HG03045 (cell line): ENCODE data around the gene KLHL17.

Experiments
- ATAC-seq: cut with Tn5 transposase; IDR thresholded peaks from one replicate; pipeline ENCODE4 v1.9.1; 2021; ENCODE audit warnings: mild to moderate bottlenecking, moderate library complexity; ENCODE audit not compliant: unreplicated experiment

Gene KLHL17

GRCh38 chr1:921011-921837 lies 39.2 kb upstream of the KLHL17 start:
- ATAC-seq, result no peak

- ATAC-seq, result no peak
Measured at GRCh38 chr1:923131-923990, 37.0 kb upstream of the KLHL17 start, which contains the start of gene SAMD11. Gene SAMD11, plus strand, starts transcription at chr1:923923. Its CDS starts 509 bp downstream, at chr1:924432.

DNA sequence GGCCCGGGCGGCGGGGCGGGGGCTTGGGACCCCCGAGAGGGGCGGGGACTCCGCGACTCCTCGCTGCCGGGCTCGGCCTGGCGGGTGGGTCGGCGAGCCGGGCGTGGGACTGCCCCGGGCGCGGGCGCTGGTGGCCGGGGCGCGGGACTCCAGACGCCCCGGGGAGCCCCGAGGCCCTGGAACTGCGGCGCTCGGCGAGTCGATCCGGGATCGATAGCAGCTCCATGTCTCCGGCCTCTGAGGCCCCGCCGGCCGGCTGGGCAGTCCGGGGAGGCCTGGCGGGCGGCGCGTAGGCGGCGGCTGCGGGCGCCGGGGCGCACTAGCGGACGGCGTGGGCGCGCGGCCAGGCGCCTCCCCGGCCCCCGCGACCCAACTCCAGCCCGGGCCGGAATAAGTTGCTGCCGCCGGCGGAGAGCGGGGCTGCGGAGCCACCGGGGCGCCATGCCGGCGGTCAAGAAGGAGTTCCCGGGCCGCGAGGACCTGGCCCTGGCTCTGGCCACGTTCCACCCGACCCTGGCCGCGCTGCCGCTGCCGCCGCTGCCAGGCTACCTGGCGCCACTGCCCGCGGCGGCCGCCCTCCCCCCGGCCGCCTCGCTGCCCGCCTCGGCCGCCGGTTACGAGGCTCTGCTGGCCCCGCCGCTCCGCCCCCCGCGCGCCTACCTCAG lies 36.3 kb upstream of the KLHL17 start:
- no peak for ATAC-seq

GRCh38 chr1:924656-925560 lies 35.5 kb upstream of the KLHL17 start:
- no peak for ATAC-seq

DNA sequence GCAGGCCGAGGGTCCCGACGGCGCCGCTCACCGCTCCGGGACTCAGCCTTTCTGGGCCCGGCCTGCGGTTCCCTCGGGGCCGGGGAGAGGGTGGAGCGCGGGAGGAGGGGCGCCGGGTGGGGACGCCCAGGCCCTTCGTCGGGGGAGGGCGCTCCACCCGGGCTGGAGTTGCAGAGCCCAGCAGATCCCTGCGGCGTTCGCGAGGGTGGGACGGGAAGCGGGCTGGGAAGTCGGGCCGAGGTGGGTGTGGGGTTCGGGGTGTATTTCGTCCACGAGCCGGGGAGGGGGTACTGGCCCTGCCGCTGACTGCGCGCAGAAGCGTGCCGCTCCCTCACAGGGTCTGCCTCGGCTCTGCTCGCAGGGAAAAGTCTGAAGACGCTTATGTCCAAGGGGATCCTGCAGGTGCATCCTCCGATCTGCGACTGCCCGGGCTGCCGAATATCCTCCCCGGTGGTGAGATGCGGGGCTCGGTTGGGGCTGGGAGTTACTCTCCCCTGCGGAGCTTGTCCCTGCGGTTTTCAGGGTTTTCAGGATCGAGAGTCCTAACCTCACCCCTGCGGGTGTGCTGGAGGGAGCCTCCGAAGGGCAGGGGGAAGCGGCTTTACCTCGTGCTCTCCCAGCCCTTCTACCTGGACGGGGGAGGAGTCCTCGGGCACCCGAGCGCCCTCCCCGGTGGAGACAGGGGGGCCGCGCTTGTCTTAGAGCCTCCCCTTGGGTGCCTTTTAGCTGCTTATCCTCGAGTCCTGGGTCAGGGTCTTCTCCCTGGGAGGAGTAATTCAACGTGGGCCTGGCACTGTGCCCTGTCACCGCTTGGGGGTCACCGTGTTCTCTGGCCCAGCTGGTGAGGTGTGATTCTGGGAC lies 34.6 kb upstream of the KLHL17 start:
- no peak for ATAC-seq

- no peak for ATAC-seq
Measured at GRCh38 chr1:927234-927633, 33.1 kb upstream of the KLHL17 start.

DNA sequence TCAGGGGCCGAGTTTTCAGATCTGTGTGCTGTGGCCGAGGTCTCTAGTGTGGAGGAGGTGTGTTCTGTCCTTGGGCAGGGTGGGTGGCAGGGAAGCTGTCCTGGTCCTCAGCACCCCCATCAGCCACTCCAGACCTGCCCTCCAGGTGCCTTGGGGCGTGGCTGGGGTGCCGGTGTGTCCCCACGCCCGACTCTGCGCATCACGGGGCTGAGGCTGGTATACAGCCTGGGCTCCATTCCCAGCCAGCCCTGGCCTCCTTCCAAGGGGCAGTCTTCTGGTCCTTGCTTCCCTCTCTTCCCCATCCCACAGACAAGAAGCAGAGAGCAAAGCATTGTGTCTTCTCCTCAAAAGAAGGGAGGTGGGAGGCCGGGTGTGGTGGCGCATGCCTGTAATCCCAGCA lies 32.6 kb upstream of the KLHL17 start:
- no peak for ATAC-seq

GRCh38 chr1:928825-929661 lies 31.3 kb upstream of the KLHL17 start:
- no peak for ATAC-seq

- no peak for ATAC-seq
Measured at GRCh38 chr1:929712-930632, 30.4 kb upstream of the KLHL17 start.

DNA sequence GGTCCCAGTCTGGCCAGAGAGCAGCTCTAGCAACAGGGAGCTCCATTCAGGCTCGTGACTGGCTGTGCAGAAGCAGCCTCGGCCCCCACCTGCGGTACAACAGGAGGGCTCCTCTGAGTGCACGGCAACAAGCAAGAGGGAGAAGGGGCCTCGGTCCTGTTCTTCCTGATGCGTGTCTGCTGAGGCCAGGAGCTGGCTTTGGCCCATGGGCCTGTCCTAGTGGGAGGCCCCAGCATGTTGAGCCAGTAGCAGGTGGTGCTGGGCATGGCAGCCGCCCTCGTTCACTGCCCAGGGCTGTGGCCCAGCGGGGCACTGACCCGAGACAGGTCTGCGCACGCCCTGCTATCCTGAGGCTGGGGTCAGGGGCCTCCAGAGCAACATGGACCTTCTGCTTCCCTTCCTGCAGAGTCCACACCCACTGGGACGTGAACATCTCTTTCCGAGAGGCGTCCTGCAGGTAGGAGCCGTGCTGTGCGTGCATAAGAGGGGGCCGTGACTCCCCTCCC lies 29.7 kb upstream of the KLHL17 start:
- ATAC-seq, result no peak

- no peak for ATAC-seq
Measured at GRCh38 chr1:931380-932172, 28.8 kb upstream of the KLHL17 start.

DNA sequence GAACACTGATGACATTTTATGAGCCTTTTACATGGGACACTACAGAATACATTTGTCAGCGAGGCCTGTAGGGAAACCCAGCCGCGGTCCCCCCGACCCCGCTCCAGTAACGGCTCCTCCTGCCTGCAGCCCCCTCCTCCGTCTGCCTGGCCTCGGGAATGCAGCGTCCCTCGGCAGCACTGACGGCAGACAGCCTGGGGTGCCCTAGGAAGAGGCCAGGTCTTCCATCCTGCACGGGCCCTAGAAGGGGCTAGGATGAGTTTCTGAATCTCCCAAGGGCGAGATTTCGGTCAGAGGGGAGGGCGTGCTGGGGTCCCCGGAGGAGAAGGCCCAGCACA lies 28.2 kb upstream of the KLHL17 start:
- no peak for ATAC-seq

DNA sequence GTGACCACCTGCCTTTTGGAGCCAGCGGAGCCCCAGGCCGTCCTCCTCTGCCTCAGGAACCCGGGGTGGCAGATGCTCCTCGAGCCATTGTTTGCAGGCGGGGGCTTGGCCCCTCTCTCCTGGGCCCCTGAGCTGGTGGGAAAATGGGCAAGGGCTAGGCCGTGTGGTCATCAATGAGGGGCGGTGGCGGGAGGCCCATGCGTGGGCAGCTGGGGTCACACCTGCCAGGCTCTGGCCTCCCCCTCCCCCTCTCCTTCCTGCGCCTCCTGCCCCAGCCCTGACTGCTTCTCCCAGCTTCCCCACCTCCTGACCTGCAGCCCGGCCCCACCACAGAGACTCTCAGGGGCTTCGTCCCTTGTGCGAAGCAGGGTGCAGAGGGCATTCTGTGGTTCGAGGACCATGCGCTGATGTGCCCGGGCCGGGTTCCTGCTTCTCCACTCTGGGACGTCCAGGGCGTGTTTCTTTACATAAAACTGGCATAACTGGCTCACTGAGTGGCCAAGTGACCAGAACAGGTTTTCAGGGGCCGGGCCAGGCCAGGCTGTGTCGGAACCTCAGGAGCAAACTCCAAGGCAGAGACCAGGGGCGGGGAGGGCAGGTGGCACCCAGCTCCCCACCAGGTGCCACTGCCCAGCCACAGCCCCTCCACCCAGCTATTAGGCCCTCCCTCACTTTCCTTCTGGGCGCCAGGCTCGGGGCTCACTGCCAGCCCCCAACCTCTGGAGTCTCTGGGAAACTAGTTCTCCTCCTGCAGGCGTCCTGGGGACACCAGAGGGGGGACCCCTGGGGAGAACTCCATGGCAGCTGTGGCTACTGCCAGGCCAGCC lies 27.4 kb upstream of the KLHL17 start:
- ATAC-seq, result no peak

DNA sequence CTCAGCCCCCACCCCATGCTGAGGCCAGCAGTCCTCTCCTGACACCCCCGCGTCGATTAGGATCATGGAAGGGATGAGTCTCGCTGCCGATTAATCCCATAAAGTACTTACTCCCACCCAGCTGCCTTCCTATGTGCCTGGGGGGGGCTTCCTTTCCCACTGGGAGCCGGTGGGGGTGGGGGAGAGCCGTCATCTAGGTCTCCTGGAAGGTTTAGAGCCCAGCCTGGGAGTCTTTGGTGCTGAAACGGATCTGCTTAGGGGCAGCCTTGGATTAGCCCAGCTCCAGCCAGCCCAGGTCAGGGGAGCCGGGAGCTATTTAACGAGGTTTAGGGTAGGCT lies 26.8 kb upstream of the KLHL17 start:
- ATAC-seq, result no peak

DNA sequence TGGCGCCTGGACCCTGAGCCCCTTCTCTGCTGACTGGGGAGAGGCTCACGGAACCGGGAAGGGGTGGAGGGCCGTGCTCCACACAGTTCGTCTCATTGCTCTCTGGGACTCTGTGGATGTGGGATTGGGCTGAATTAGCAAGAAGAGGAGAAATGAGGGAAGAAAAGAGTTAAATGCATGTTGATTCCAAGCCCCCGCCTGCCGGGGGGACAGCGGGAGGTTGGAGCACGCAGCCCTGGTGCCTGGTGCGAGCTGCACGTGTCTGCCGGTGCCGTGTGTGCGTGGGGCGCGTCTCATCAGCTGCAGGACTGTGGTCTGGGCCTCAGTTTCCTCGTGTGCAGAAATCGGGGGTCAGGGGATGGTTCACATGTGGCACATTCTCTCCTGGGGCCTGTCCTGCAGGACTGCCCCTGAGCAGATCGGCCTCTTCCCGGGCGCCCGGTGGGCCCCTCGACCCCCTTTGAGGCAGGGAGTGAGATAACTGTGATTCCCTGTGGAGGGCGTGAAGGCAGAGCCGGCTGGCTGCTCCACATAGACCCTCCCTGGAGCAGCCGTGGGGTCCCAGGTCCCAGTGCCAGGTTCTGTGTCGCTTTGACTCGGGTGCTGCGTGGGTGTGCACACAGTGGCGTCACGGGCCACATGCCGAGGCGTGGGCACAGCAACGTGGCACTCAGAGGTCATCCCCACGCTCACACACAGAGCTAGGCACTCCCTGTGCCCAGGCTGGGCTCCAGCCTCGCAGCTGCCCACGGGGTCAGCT lies 25.2 kb upstream of the KLHL17 start:
- no peak for ATAC-seq
